GM19324 (cell line): Measurements from ENCODE around the gene PER1.

ENCODE experiments used
- ATAC-seq: cut with Tn5 transposase; IDR thresholded peaks from one replicate; pipeline ENCODE4 v1.9.1; 2021; ENCODE audit warnings: mild to moderate bottlenecking, moderate library complexity; ENCODE audit not compliant: unreplicated experiment, low FRiP score

PER1 gene

DNA sequence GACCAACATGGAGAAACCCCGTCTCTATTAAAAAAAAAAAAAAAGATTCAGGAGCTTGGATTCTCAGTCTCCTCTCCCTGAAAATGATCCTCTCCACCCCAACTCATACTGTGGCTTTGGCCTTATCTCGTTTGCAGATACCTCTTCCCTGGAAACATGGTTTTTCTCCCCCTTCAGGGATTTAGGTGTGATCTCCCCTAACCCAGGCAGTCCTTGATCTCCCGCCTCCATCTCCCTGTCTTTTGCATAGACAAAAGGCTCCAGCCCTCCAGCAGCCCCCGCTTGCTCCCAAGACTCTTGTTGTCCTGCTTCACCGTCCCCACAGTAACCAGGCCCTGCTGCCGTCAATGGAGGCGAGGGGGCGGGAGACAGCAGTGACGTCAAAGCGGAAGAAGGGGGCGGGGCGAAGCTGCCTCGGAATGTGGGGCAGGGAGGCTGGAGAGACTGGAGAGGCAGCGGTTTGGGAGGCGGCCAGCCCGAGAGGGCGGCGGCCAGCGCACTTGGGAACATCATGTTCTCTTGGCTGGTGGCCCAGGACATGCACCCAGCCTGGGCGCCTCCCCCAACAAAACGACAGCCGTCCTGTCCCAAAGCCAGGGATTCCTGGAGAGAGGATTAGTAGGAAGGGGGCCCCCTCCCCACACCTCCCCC, 1.9 kb upstream of the PER1 start:
- ATAC-seq = no peak

DNA sequence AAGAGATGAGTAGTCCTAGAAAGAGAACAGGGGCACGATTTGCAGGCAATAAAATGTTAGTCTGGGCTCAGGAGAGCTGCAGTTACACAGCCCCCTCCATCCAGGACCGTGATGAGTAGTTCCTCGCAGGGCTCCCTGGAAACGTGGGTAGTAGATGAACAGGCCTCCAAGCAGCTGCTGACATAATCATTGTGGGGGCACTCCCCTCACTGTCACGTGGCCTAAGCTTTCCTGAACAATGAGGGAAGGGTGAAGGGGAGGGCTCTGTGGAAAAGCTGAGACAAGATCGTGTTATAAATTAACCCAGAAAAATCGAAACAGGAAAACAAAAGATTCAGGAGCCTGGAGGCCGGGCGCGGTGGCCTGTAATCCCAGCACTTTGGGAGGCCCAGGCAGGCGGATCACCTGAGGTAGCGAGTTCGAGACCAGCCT, 1.3 kb upstream of the PER1 start:
- no peak for ATAC-seq

DNA sequence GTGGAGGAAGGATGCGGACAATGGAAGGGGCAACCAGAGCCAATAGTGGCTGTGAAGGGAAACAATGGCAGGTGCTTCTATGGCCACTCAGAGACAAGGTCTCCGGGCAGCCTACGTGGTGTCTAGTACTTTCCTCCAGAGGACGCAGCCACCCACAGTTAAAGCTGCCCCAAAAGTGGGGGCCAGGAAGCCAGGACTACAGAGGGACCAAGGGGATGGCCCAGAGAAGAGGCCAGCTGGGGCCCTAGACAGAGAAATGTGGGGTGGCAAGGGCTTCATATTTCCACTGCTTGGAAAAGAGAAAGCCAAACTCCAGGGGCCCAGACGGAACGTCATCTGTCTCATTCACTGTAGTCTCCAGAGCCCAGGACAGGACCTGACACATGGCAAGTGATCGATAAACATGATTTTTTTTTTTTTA, 837 bp upstream of the PER1 start:
- no peak for ATAC-seq

DNA sequence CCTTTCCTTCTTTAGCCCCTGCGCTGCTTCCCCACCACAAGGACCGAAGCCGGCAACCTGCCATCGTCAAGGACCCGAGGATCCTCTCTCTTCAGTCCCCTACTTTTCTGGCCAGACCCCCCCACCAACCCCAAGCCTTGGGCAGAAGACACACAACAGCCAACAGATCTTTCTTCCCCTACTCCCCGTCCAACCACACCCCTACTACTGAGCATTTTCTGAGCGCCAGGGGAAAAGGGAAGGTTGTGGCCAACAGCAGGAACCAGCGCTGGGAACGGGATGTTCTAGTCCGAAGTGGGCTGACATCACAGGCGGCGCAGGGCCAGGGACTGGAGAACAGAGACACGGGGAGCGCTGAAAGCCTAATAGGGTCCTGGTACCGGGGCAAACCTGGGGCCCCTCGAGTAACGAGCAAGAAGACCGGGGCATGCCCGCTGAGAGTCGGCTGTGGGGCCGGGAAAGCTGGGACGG, 528 bp downstream of the PER1 start:
- ATAC-seq = no peak

DNA sequence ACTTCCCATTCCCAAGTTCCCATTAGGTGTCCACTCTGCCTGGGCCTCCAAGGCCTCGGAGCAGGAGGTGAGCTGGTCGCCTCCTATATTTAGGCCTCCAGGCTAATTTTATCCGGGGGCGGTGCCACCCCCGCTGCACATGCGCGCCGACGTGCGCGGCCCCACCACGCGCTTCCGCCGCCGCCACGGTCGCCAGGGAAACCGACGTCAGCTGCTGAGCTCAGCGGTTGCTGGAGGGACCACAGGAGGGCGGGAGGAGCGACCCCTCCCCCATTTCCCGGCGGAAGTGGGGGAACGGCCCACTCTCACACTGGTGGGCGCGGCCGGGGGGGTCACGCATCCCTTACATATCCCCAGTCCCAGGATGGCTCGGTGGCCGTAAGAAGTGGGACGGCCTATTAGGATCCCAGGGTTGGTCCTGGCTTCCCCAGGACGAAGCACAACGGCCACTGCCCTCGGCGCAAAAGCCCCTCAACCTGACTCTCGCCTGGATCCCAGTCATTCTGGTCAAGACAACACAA, 1.0 kb downstream of the PER1 start:
- peak; percentile 63 for ATAC-seq

DNA sequence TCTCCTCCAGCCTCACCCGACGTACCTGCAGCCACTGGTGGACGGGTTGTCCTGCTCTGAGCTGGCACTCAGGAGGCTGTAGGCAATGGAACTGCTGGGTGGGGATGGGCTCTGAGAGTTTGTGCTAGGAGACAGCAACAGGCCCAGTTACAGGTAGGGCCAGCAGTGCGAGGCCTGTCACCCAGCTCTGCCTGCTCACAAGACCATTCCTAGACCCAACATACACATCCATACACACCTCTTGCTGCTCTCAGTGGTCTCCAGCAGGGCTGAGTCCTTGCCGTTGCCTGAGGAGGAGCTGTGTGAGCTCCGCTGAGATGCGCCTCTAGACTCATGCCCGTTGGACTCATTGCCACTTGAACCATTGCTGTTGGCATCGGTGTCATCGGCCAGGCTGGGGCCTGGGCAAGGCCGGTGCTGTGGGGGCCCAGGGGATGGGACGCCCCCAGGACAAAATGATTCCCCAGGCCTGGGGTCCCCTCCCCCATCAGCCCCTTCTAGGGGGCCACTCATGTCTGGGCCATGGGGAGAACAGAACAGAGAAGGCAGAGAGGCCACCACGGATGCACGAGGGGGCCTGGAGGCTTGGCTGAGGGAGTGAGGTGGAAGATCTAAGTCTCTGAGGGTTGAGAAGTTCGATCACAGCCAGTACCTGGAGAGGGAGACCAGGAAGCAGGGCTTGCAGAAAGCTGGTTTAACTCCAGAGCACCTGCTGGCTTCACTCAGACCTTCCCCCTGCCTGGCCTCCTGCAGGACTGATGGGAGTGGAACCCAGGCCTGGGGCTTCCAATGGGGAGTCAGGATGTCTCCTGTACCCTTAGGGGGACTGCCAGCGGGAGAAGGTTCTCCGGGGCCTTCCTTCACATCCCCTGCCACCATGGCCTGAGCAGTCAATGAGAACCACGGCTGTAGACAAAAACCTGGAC, 1.7 kb downstream of the PER1 start:
- peak; percentile 1 for ATAC-seq

DNA sequence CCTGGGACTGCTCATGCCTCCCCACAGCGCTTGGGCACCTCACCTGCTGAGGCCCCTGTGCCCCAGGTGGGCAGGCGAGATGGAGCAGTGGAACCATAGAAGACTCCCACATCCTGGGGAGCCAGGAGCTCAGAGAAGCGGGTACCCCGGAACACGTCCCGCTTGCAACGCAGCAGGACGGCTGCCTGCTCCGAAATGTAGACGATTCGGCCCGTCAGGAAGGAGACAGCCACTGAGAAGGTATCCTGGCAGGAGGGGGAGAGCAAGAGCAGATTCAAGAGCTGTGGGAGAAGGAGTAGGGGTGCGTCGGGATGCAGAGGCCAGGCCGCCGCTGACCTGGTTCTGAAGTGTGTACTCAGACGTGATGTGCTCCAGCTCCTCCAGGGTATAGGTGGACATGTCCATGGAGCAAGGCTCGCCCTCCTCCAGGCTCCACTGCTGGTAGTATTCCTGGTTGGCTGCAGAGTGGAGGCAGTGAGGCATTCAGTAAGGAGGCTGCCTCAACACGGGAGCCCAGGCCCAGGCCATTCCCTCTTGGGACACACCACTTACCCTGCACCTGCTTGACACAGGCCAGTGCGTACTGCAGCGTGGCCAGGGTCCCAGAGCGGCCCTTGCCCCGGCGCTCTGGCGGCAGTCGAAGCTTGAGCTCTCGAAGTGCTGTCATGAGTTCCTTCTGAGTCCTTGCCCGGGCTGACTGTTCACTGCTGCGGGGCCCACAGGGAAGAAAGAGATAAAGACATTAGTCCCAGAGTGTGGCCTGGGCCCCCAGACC, 2.6 kb downstream of the PER1 start:
- no peak for ATAC-seq

DNA sequence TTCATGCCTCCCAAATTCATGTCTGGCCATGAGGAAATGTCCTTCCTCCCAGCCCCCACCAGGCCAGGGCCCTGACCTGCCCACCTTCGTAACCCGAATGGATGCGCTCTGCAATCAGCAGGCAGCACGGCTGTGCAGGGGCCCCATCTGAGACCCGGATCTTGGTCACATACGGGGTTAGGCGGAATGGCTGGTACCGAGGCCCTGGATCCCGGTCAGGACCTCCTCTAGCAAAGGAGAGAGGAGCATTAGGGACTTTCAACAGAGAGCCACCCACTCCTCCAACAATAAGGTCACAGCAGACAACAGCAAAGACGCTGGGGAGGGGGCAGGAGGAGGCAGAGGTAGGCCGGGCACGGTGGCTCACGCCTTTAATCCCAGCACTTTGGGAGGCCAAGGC, 3.6 kb downstream of the PER1 start:
- ATAC-seq = no peak

DNA sequence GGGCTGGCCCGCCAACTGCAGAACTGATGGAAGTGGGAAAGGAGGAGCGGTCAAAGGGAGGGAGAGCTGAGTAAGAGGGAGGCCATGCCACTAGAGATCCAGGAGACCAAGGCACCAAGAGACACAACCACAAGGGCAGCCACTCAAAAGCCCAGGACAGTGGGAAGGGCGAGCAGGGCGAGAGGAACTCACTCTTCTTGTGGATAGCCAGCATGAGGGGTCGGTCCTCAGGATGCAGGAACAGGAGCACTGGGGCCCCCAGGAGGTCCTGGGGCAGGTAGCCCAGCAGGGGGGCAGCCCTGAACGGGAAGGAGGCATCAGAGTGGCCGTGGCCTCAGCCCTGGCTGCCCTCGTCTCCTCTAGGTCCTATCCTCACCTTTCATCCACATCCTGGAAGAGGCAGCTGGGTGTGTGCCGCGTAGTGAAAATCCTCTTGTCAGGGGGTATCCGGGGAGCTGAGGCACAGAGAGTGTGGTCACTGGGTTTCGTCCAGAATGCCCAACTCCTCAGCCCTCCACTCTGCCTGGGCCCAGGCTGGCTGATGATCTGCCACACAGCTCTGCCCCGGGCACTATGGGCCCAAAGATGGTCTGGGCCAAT, 4.3 kb downstream of the PER1 start:
- ATAC-seq = no peak

DNA sequence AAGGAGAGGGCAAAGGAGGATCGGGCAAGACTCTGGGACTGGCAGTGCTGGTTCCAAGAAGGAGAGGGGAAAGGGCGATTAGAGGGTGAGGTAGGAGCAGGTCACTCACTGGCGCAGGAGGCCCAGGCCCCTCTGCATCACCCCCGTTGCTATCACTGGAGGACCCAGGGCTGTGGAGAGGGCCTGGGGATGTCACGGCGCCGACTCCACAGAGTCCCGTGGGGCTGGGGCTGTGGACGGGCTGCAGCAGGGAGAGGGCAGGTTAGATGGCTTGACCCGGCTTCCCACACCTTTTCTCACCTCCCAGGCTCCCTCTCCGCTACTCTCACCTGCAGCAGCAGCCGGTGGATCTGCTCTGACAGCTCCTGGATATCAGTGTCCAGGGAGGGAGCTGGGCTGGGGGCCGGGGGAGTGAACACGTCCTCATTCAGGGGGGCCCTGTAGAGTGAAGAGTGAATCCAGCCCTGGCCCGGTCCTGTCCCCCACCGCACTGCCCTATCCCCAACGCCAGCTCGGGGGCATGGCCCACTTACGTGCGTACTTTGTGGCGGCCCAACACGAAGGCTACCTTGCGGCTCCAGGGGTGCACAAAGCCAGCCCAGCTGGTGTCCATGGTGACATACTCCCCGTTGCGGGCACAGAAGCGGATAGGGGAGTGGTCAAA, 4.9 kb downstream of the PER1 start:
- ATAC-seq = no peak

DNA sequence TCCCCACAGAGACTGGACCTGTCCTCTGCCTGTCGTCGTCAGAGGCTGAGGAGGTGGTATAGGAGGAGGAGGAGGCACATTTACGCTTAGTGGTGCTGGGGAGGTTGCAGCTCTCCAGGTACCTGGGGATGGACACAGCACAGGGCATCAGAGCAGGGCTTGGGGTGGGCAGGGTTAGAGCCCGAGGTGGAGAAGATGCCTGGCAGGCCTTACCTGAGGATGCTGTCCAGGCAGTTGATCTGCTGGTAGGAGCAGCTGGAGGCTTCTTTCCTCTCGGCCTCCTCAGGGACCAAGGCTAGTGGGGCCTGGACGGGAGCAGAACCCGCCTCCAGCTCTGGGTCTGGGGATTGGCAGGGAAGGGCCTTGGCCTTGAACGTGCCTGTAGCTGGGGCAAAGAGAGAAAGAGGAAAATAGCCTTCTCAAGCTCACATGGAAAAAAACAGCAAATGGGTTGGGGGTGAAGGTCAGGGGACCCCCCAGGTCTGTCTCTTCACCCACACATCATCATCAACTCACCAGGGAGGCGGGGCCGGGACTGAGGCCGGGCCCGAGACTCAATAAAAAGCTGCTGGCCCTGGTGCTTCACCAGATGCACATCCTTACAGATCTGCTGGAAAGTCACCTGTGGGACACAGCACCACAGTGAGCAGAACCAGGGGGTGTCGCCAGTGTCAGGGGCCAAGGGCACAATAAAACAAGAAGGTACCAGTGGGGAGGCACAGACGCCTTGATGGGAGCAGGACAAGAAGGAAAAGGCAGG, 5.6 kb downstream of the PER1 start:
- ATAC-seq = no peak

DNA sequence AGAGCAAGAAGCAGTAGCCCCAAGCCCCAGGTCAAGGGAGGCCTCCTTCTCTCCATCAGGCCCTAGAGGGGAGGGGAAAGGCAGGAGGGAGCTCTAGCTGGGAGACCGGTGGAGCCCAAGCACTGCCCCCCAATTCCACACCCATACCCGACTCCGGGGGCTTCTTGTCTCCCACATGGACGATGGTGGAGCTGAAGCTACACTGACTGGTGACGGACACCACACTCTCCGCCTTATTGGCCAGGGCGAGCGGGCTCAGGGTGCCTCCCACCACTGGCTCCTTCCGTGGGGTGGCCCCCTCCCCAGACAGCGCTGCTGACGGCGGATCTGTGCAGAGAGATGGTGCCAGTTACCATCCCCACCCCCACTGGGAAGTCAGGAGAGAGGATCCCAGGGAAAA, 6.4 kb downstream of the PER1 start:
- no peak for ATAC-seq

DNA sequence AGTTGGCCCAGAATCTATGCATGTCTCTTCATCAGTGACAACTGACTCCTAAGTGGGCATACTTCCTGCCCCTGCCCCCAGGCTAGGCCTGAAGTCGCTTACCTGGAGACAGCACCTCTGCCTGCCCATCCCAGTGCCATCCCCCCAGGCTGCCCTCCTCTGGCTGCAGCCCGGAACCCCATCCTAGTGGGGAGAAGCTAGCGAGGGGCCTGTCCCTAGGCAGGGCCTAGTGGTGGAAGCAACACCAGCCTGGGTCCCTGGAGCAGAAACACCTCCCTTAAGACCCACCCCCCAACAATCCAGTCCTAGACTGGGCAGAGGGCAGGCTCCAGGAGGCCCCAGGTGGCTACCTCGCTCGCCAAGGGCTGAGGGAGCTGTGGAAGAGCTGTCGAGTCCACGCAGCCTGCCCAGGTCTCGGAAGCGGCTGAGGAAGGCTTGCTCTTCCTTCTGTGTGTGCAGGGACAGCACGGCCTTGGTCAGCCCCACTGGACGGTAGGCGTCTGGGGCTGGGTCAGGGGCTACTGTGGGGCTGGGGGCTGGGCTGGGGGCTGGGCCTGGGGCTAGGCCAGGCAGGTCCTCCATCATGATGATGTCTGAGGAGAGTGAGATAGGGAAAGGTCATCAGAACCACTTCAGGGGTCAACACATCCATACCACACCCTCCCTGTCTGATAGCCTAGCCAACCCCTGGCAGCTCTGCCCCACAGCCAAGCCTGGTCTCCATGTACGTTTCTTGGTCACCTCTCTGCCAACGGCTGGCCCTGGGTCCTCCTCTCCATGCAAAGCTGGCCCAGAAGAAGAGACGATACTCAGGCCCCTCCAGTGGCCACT, 7.6 kb downstream of the PER1 start:
- no peak for ATAC-seq

DNA sequence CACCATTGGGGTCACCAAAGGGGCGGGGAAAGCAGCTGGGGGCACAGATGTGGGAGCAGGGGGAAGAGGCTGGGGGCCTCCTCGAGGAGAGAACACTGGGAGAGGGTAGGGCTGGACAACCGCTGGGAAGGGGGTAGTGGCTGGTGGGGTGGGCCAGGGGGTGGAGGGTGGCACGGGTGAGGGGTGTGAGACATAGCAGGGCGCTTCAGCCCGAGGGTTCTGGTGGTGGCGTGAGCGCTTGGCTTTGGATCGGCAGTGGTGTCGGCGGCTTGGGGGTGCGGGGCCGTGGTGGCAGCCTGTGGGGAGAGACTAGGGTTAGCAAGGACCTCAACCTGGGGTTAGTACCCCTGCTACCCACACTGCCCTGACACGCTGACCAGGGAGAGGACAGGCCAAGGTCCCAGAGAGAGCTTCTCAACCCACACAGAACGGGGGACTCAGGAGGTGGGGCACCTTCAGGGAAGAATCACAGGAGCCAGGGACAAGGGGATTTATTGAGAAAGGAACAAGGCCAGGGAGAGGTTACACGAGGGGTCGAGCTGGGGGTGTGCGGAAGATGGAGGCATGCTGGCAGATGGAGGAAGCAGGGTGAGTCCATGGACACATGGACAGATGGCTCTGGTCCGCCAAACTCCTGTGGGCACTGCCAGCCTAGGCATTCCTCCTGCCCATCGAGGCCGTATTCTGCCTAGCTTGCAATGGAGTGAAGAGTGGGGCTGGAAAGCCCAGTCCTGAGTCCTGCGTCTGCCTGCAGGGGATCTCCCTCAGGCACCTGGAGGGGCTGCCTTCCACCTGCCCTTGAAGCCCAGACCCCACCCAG, 8.4 kb downstream of the PER1 start:
- ATAC-seq = no peak

DNA sequence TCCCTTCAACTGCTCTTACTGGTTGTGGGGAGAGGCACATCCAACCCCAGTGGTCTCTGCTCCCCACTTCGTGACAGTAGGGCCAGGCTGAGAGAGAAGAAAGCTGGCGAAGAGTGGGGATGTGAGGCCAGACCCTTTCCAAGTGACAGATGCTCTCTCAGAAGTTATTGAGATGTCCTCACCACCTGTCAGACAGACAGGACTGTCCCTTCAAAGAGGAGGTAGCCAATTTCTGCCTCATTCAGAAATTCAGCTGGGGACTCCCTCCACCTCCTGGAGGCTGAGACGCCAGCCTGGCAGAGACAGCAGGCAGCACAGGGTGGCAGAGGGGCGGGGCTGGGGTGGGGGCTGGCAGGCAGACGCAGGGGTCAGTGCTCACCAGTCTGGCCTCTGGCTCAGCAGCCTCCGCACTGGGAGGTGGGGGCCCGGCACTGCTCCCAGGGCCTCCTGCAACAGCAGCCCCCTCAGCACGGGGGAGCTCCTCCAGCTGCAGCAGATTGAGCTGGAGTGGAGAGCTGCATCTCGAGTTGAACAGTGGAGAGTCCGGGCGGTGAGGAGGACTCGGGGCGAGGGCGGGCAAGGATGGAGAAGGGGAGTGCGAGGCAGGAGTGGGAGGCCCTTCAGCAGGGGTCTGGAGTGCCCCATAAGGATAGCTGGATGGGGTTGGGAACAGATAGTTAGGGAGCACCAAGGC, 9.2 kb downstream of the PER1 start:
- no peak for ATAC-seq

DNA sequence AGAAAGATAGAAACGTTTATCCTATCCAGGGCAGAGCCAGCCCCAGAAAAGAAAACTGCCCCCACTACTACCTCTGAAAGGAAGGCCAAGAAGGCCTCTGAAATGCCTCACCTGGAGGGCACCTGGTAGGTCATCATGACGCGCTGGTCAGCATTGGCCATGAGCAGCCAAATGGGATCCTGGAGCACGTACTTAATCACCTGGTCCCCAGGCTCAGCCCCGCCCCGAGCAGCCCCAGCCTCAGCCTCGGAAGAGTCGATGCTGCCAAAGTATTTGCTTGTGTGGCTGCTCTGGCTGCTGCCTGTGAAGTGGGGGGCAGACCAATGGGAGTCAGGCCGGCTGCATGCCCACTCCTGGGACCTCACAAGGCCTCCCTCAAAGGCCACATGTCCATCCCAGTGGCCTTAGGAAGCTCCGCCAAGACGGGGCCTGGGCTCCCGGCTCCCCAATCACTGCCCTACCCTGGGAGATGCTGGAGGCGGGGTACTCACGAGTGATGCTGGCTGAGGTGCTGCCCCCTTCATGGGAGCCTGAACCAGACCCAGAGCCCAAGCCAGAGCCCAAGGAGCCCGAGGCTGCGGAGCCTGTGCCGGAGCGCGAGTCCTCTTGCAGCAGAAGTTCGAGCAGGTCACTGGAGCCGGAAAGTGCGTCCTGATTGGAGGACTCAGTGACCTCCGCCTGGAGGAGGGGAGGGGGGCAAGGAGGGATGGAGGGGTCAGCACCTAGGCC, 9.9 kb downstream of the PER1 start:
- ATAC-seq = no peak
